Esophagus muscularis mucosa (tissue), 4 donors: ENCODE data around the gene FCGBP. TPM values are rescaled to one million over a fixed set of nuclear protein-coding genes. Genes with fewer than 3 reads are reported as not detected.

Experiments used
- total RNA-seq, 4 donors: library from RNA; depleted of rRNA; stranded (reverse); fragments of >200 nt; gene quantifications; one replicate each; pipeline versions ENCODE4 v1.1.0 to v1.2.1, GENCODE V29; 2016

FCGBP gene
- total RNA-seq, 4 donors from 2014 or later: 2.1 to 8.1 (median 4.4) TPM

Other genes with a start within 250 kb of the FCGBP start
- not detected for gene LGALS14, start 230.2 kb downstream of the FCGBP start, total RNA-seq
- not detected for gene CLC, start 196.6 kb downstream of the FCGBP start, total RNA-seq
- not detected for gene LEUTX, start 155.8 kb downstream of the FCGBP start, total RNA-seq
- 10 to 100 TPM in 3 of 4 donors, 1 to 10 TPM in 1; 9.3 to 19.4 (median 15.4) TPM for gene DYRK1B, start 100.5 kb downstream of the FCGBP start, total RNA-seq
- 100 to 1,000 TPM in 2 of 4 donors, 10 to 100 TPM in 2; 90.6 to 142 (median 96.7) TPM for gene FBL, start 88.3 kb downstream of the FCGBP start, total RNA-seq
- gene PSMC4, start 36.5 kb upstream of the FCGBP start, total RNA-seq: 10 to 100 TPM; 68.9 to 91.4 (median 89.2) TPM
- gene ZNF546, start 62.4 kb upstream of the FCGBP start, total RNA-seq: 1 to 10 TPM; 3.6 to 8.5 (median 5.5) TPM
- gene ZNF780B, start 121.6 kb upstream of the FCGBP start, total RNA-seq: 10 to 100 TPM in 3 of 4 donors, 1 to 10 TPM in 1; 8.6 to 23.3 (median 18.0) TPM
- gene ZNF780A, start 156.3 kb upstream of the FCGBP start, total RNA-seq: 10 to 100 TPM; 10.6 to 19.1 (median 14.9) TPM